H1 (cell line): ENCODE results near the gene JOSD1. TPM values are rescaled to one million over a fixed set of nuclear protein-coding genes. Genes with fewer than 3 reads are reported as not detected.

ENCODE experiments used
- CTCF ChIA-PET: fragments of 300-600 bp; sonication (Branson Sonifier 250); formaldehyde crosslinking; loops from one replicate; lab custom pipeline; 2021; ENCODE audit not compliant: partially characterized antibody; lab: Charles Lee
- POLR2A ChIA-PET: fragments of 300-600 bp; sonication (Branson Sonifier 250); formaldehyde crosslinking; loops from one replicate; lab custom pipeline; 2021; ENCODE audit warnings: inconsistent platforms; ENCODE audit not compliant: partially characterized antibody; lab: Charles Lee
- DNase-seq, 2 experiments: peaks; one replicate each; pipeline versions ENCODE4 v3.0.0 to v3.0.0-alpha.2; 2010 to 2022; ENCODE audit warnings: low spot score in 2 of 2, low read depth in 1 of 2, mixed read lengths in 1 of 2
- FAIRE-seq: peaks from 2 replicates; lab custom pipeline; 2011; peaks lifted over from hg19 to GRCh38; lab: Jason Lieb, UNC
- H2AFZ ChIP-seq: 2 replicates; pipeline ENCODE4 v1.8.1; 2012; ENCODE audit warnings: low read length, inconsistent platforms
- H2AK5ac ChIP-seq: 2 replicates; pipeline ENCODE4 v1.6.1; 2013; ENCODE audit warnings: low read depth, low read length
- H2BK120ac ChIP-seq: replicated peaks from 2 replicates; pipeline ENCODE3; 2013; ENCODE audit warnings: low read depth, low read length, inconsistent platforms
- H2BK12ac ChIP-seq: 2 replicates; pipeline ENCODE4 v1.6.1; 2013; ENCODE audit warnings: low read depth, low read length
- H2BK15ac ChIP-seq: 2 replicates; pipeline ENCODE4 v1.6.1; 2013; ENCODE audit warnings: low read length
- H2BK20ac ChIP-seq: 2 replicates; pipeline ENCODE4 v1.6.1; 2013; ENCODE audit warnings: low read length
- H2BK5ac ChIP-seq: 2 replicates; pipeline ENCODE4 v1.6.1; 2013; ENCODE audit warnings: low read depth, low read length
- H3K14ac ChIP-seq: 2 replicates; pipeline ENCODE4 v1.6.1; 2013; ENCODE audit warnings: inconsistent platforms; ENCODE audit not compliant: insufficient read length
- H3K18ac ChIP-seq: 2 replicates; pipeline ENCODE4 v1.6.1; 2013; ENCODE audit warnings: low read length; ENCODE audit errors: extremely low read depth
- H3K23ac ChIP-seq: 2 replicates; pipeline ENCODE4 v1.6.1; 2013; ENCODE audit warnings: inconsistent platforms; ENCODE audit not compliant: insufficient read length
- H3K23me2 ChIP-seq: 2 replicates; pipeline ENCODE4 v1.6.1; 2013; ENCODE audit warnings: low read depth, low read length
- H3K27ac ChIP-seq: 2 replicates; pipeline ENCODE4 v1.6.1; 2011; ENCODE audit warnings: low read depth, low read length, inconsistent platforms
- H3K27me3 ChIP-seq, 4 experiments: replicated peaks in 1 of 4; 1 replicate in 1 of 4; 2 replicates in 3 of 4; pipeline versions ENCODE4 v1.6.1 to v1.8.1; 2011 to 2013; ENCODE audit warnings: low read length in 3 of 4, mild to moderate bottlenecking in 3 of 4, inconsistent platforms in 2 of 4, mixed read lengths in 2 of 4, moderate library complexity in 1 of 4; ENCODE audit not compliant: control insufficient read depth in 3 of 4, insufficient read depth in 3 of 4; ENCODE audit errors: extremely low read depth in 1 of 4
- H3K36me3 ChIP-seq, 4 experiments: 2 replicates each; pipeline versions ENCODE4 v1.6.1 to v1.8.1; 2011 to 2013; ENCODE audit warnings: mild to moderate bottlenecking in 4 of 4, low read length in 3 of 4, moderate library complexity in 2 of 4, control low read depth in 1 of 4, inconsistent platforms in 1 of 4; ENCODE audit not compliant: insufficient read depth in 4 of 4, control insufficient read depth in 2 of 4
- H3K4ac ChIP-seq: replicated peaks from 2 replicates; pipeline ENCODE3; 2013; ENCODE audit warnings: low read length, low read depth, mixed read lengths, inconsistent platforms; ENCODE audit not compliant: insufficient read length
- H3K4me1 ChIP-seq, 4 experiments: replicated peaks in 1 of 4; 1 replicate in 1 of 4; 2 replicates in 3 of 4; pipeline versions ENCODE4 v1.6.1 to v1.8.1; 2011 to 2013; ENCODE audit warnings: low read length in 3 of 4, inconsistent platforms in 2 of 4, mixed read lengths in 1 of 4; ENCODE audit not compliant: insufficient read depth in 4 of 4, control insufficient read depth in 3 of 4
- H3K4me2 ChIP-seq, 2 experiments: 2 replicates each; pipeline versions ENCODE4 v1.6.1 to v1.8.1; 2011 to 2013; ENCODE audit warnings: low read depth in 2 of 2, low read length in 2 of 2, control low read depth in 1 of 2, inconsistent platforms in 1 of 2, mild to moderate bottlenecking in 1 of 2; ENCODE audit not compliant: insufficient read depth in 1 of 2
- H3K4me3 ChIP-seq, 4 experiments: fragments of 200-600, 300-600 bp in 1 of 4; sonication (generic), shearing (Covaris generic), sonication (Bioruptor Twin) in 1 of 4; 2 replicates each; pipeline versions ENCODE4 v1.5.1 to v1.8.1; 2011 to 2016; ENCODE audit warnings: low read length in 4 of 4, low read depth in 3 of 4, control low read depth in 2 of 4, inconsistent platforms in 2 of 4, mild to moderate bottlenecking in 2 of 4, mixed read lengths in 1 of 4, moderate library complexity in 1 of 4; ENCODE audit not compliant: insufficient read depth in 2 of 4; ENCODE audit errors: extremely low read depth in 1 of 4
- H3K56ac ChIP-seq: replicated peaks from 2 replicates; pipeline ENCODE3; 2013; ENCODE audit warnings: low read depth, mild to moderate bottlenecking, mixed read lengths, low read length, inconsistent platforms; ENCODE audit not compliant: insufficient read length
- H3K79me1 ChIP-seq: 2 replicates; pipeline ENCODE4 v1.6.1; 2013; ENCODE audit warnings: low read depth, low read length, control low read depth
- H3K79me2 ChIP-seq, 2 experiments: 2 replicates each; pipeline versions ENCODE4 v1.6.1 to v1.8.1; 2012 to 2013; ENCODE audit warnings: low read length in 2 of 2, mild to moderate bottlenecking in 2 of 2, inconsistent platforms in 1 of 2; ENCODE audit not compliant: insufficient read depth in 2 of 2, control insufficient read depth in 1 of 2
- H3K9ac ChIP-seq, 4 experiments: replicated peaks in 1 of 4; 1 replicate in 1 of 4; 2 replicates in 3 of 4; pipeline versions ENCODE4 v1.6.1 to v1.8.1; 2011 to 2013; ENCODE audit warnings: low read depth in 3 of 4, low read length in 3 of 4, control low read depth in 2 of 4, mild to moderate bottlenecking in 2 of 4, moderate library complexity in 2 of 4, inconsistent platforms in 1 of 4; ENCODE audit errors: extremely low read depth in 1 of 4
- H3K9me3 ChIP-seq, 2 experiments: 2 replicates each; pipeline versions ENCODE4 v1.6.1 to v1.8.1; 2012 to 2013; ENCODE audit warnings: mild to moderate bottlenecking in 2 of 2, moderate library complexity in 2 of 2, control low read depth in 1 of 2, inconsistent platforms in 1 of 2, low read depth in 1 of 2, low read length in 1 of 2, mixed read lengths in 1 of 2; ENCODE audit not compliant: insufficient read depth in 2 of 2
- H4K20me1 ChIP-seq, 2 experiments: replicated peaks in 1 of 2; 2 replicates each; pipeline versions ENCODE3 to v1.8.1; 2011 to 2013; ENCODE audit warnings: inconsistent platforms in 2 of 2, low read length in 2 of 2, mild to moderate bottlenecking in 1 of 2; ENCODE audit not compliant: insufficient read depth in 2 of 2, control insufficient read depth in 1 of 2
- H4K5ac ChIP-seq: 2 replicates; pipeline ENCODE4 v1.6.1; 2013; ENCODE audit warnings: low read length, low read depth, mixed read lengths, inconsistent platforms; ENCODE audit not compliant: insufficient read length
- H4K8ac ChIP-seq: 2 replicates; pipeline ENCODE4 v1.8.0; 2013; ENCODE audit warnings: mild to moderate bottlenecking, moderate library complexity, low read length, inconsistent platforms; ENCODE audit not compliant: insufficient read depth; ENCODE audit errors: extremely low read depth
- H4K91ac ChIP-seq: replicated peaks from 2 replicates; pipeline ENCODE3; 2013; ENCODE audit warnings: low read length, mixed read lengths, inconsistent platforms; ENCODE audit not compliant: insufficient read length
- RNF2 ChIP-seq: fragments of 200-900, 300-1000 bp; sonication (generic); IDR thresholded peaks from 2 replicates; pipeline ENCODE4 v1.7.1; 2016; ENCODE audit warnings: borderline replicate concordance, low read depth, mild to moderate bottlenecking, antibody characterized with exemption, low read length; ENCODE audit not compliant: poor library complexity, severe bottlenecking; ENCODE audit errors: missing control alignments
- SAP30 ChIP-seq: fragments of 300-600 bp; sonication (generic); IDR thresholded peaks from 2 replicates; pipeline ENCODE4 v1.7.1; 2012; ENCODE audit warnings: low read length, moderate library complexity, mild to moderate bottlenecking, inconsistent platforms; ENCODE audit not compliant: insufficient read depth, insufficient replicate concordance
- TAF7 ChIP-seq: optimal IDR thresholded peaks from 2 replicates; pipeline ENCODE3; 2011; ENCODE audit warnings: low read depth, mild to moderate bottlenecking, inconsistent platforms, low read length, moderate library complexity, borderline replicate concordance
- WGBS, 2 experiments: shearing (Covaris generic) in 1 of 2; methylation state at CpG; one replicate each; pipeline versions ENCODE4 v1.1.6 to v1.1.7; 2013 to 2015; ENCODE audit warnings: low lambda C conversion rate in 2 of 2, mixed read lengths in 2 of 2, inconsistent platforms in 1 of 2, low coverage in 1 of 2, missing lambda C conversion rate in 1 of 2; ENCODE audit not compliant: insufficient replicate concordance in 2 of 2, insufficient coverage in 1 of 2, insufficient read length in 1 of 2; ENCODE audit errors: extremely low coverage in 1 of 2, missing lambda C conversion rate in 1 of 2; 5-methylcytosine and 5-hydroxymethylcytosine counted together
- polyA plus RNA-seq, 7 experiments: library from polyadenylated mRNA; depleted of rRNA in 3 of 7; stranded (reverse) in 5 of 7; unstranded in 2 of 7; fragments of >200 nt in 5 of 7; fragments of 200-250 nt in 2 of 7; gene quantifications; 1 replicate in 5 of 7; 2 replicates in 1 of 7; 4 replicates in 1 of 7; pipeline versions ENCODE4 v1.2.1 to v1.2.3, GENCODE V29; 2011 to 2013; ENCODE audit warnings: missing spikeins in 2 of 7, mixed read lengths in 2 of 7
- total RNA-seq: library from RNA; stranded (reverse); fragmentation: NEBNext Ultra II Directional; extraction: Animal tissue kit (Norgen Biotek cat#: 25700); gene quantifications from 2 replicates; pipeline ENCODE4 v1.2.1, GENCODE V29; 2021

JOSD1 gene
- total and polyA plus RNA-seq, 2 of the 8 experiments (the other 6 are each of a cell fraction or from before 2014, with no cell fraction given) = 18.4 to 20.2 TPM

DNA sequence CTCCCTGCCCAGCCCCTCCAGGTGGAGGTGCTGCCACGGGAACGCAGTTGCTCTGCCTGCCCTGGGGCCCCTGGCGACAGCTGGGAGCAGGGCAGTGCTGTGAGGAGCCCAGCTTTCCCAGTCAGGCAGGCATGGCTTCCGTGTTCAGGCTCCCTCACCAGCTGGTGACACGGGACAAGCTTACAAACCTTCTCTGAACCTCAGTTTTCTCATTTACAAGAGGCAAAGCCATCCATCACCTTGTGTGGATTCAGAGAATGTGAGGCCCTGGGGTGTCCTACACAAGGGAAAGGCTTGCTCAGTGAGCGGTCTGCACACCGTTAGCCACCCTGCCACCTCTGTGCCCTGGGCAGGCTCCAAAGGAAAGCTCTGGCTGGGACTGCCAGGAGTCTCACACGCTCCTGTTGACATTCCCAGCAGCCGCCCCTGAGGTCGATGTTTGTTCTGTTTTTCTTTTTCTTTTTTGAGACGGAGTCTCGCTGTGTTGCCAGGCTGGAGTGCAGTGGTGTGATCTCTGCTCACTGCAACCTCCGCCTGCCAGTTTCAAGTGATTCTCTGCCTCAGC, 31.6 kb upstream of the JOSD1 start:
- peaks cover 22 to 52% (median 43%) of the 10 kb centered on the region in 4 experiments for H3K36me3 ChIP-seq
- no peaks in the 10 kb centered on the region for H3K27me3 ChIP-seq
- no peak overlapping the region for H4K5ac ChIP-seq
- H3K23ac ChIP-seq = no peak overlapping the region
- H3K9me3 ChIP-seq = no peaks in the 10 kb centered on the region
- H3K4me3 ChIP-seq = no peak overlapping the region
- H2BK15ac ChIP-seq = no peak overlapping the region
- H3K14ac ChIP-seq = no peak overlapping the region
- H3K4me2 ChIP-seq = no peak overlapping the region
- H3K9ac ChIP-seq = no peak overlapping the region
- peaks cover 6 to 11% of the 10 kb centered on the region in 2 experiments for H4K20me1 ChIP-seq
- FAIRE-seq (no peak), DNase-seq (no peak)
- no peak for TF ChIP-seq RNF2
- TF ChIP-seq TAF7 = no peak
- no peak for TF ChIP-seq SAP30
- no peak overlapping the region for H3K27ac ChIP-seq
- H3K4ac ChIP-seq = no peak overlapping the region
- no peak overlapping the region for H2AFZ ChIP-seq
- H2BK5ac ChIP-seq = no peak overlapping the region
- no peak overlapping the region for H3K18ac ChIP-seq
- H2BK20ac ChIP-seq = no peak overlapping the region
- no peak overlapping the region for H2BK12ac ChIP-seq
- ChIA-PET CTCF (interaction anchor here (0.9 to 11.1 kb wide), 16 partner anchors 10 to 271 kb away, joined by 3 to 124 read pairs (median 4); partner anchors contain the start of genes GTPBP1 and SUN2), POLR2A (interaction anchor here (0.7 to 13.2 kb wide), 5 partner anchors 10 to 161 kb away, joined by 3 to 112 read pairs (median 9); partner anchors contain the start of gene GTPBP1)
- H3K79me2 ChIP-seq = no peaks in the 10 kb centered on the region
- WGBS, 2 experiments = 90% methylated on average over 13 of the region's 13 CpGs; no CpG with 5 or more reads in 1 of the 2 experiments
- H3K4me1 ChIP-seq = no peaks in the 10 kb centered on the region
- H3K23me2 ChIP-seq = no peaks in the 10 kb centered on the region
- H3K79me1 ChIP-seq = no peaks in the 10 kb centered on the region
- H4K8ac ChIP-seq = no peak overlapping the region; the same call in 1 of the 2 replicates
- no peak overlapping the region for H3K56ac ChIP-seq
- H2AK5ac ChIP-seq = no peak overlapping the region
- no peak overlapping the region for H2BK120ac ChIP-seq
- no peak overlapping the region for H4K91ac ChIP-seq
